ENCODE data around the gene BEND7.
"Not testable (repeated sequence)": the region's sequence is repeated elsewhere in the genome, so short reads cannot be mapped to it uniquely, and the experiment has no call there.

BEND7 gene

GRCh38 chr10:13473986-13474385 lies 54.8 kb downstream of the BEND7 start:
- DNase-seq: no peak

DNA sequence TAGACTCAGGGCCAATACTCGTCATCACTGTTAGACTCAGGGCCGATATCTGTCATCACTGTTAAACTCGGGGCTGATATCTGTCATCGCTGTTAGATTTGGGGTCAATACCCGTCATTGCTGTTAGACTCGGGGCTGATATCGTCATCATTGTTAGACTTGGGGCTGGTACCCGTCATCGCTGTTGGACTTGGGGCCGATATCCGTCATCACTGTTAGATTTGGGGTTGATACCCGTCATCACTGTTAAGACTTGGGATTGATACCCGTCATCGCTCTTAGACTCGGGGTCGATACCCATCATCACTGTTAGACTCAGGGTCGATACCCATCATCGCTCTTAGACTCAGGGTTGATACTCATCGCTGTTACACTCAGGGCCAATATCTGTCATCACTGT lies 56.5 kb downstream of the BEND7 start:
- DNase-seq: no peak

DNA sequence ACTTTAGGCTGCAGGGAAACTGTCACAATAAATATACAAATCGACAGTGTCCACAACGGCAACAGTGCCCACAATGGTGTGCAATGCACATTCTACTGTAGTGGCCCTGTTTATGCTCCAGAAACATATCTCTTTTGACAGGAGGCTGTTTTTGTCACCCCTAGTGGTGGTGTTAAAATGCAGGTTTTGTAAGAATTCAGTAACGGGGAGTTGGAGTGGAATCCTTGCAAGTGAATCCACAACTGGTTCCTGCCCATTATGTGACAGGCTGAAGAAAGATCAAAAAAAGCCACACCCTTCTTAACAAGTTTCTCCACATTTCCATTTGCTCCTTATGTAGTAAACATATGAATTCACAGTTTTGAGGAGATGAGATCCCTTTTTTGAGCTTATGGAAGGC lies 58.5 kb downstream of the BEND7 start:
- no peak for DNase-seq

DNA sequence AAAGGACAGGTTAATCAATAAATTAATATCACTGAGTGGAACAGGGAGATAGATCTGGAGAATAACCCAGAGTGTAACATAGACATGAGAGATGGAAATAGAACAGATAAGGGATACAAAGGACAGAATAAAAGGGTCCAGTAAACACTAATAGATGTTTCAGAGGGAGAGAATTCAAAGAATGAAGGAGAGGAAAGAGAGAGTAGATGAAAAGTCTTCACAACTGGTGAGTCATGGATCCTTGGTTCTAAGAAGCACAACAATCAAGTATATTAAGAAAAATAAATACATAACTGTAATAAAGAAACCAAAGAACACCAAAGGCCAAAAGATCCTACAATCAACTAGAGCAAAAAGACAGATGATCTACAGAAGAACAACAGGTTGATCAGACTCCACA lies 66.3 kb downstream of the BEND7 start:
- DNase-seq: no peak

DNA sequence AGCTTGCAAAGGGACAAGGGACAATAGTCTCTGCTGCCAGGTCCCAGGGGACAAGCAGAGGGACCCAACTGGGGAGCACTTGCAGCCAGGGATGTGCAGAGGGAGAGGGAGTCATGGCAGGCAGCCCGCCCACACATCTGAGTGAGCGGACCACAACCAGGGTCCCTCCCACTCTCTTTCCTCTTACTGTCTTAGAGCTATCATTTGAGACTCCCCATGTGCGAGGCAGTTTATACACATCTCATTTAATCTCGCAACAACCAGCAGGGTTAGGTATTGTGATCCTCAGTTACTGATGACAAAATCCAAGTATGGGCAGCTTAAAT lies 70.2 kb downstream of the BEND7 start:
- no peak for DNase-seq

GRCh38 chr10:13457958-13458686 lies 70.7 kb downstream of the BEND7 start:
- peak; percentile 4 for DNase-seq

DNA sequence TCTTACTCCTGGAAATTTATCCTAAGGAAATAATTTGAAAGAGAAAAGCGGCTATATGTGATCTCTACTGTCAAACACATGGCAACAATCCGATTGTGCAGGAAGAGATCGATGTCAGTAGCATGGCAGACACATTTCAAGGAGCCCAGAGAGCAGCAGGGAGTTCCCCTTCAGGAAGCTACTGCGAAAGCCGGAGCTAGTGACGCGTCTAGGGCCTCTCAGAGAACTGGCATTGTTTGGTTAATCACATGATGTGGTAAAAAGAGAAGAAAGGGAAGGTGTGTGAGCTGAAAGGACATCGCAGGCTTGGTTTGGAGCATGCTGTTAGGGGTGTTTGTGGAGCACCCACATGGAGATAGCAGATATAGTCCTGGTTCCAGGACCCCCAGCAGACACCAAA lies 74.9 kb downstream of the BEND7 start:
- no peak for DNase-seq

DNA sequence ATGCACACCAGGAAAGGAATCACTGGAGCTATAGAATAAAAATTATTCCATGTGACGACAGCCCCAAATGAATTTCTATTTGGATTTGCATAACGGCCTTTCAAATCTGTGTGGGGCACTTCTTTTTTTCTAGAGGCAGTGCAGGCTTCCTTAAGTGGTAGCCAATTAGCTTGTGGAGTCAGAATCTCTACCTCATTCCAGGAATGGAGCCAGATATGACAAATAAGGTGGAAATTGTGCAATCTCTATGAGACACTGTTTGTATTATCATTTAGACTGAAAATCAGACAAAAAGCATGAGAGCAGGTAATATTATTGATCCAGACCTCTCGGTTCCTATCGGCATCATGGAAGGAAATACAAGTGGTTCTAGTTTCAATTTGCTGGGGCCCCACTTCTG lies 78.7 kb downstream of the BEND7 start:
- DNase-seq: no peak

DNA sequence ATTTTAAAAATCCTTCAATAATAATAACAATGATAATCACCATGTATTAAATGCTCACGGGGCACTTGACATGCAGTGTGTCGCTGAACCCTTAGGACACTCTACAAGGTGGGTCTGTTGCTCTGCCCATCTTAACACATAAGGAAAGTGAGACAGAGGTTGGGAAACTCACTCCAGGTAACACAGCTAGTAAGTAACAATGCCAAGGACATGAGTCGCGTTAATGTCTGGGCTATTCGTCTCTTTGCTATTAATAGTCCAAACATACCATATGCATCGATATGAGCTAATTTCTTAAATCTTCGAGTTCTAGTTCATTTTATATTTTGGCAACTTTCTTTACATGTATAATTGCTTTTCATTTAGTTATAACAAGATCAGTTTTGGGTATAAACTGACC lies 79.5 kb downstream of the BEND7 start:
- no peak for DNase-seq

- DNase-seq: no peak
Measured at GRCh38 chr10:13448216-13448615, 80.6 kb downstream of the BEND7 start.

- DNase-seq: no peak
Measured at GRCh38 chr10:13445656-13446400, 83.0 kb downstream of the BEND7 start.

DNA sequence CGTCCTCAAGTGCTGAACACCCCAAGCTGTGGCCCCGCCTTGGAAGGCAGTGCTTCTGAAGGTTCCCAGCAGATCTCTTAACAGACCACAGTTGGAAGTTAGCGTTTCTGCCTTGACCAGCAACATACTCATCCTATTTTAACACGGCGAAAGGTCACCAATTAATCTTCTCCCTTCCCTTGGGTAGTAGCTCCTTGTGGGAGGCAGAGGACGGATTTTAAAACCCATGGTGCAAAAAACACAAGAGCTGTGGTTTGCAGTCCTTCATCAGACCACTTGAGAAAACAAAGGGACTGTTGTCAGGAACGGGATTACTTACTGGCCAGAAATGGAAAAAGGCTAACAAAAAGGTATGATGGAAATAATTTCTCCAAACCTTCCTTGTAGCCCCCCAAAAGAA lies 87.3 kb downstream of the BEND7 start:
- DNase-seq: no peak

GRCh38 chr10:13440185-13441061 lies 88.4 kb downstream of the BEND7 start:
- peak; percentile 51 for DNase-seq

GRCh38 chr10:13439313-13440184 lies 89.3 kb downstream of the BEND7 start:
- peak; percentile 4 for DNase-seq

DNA sequence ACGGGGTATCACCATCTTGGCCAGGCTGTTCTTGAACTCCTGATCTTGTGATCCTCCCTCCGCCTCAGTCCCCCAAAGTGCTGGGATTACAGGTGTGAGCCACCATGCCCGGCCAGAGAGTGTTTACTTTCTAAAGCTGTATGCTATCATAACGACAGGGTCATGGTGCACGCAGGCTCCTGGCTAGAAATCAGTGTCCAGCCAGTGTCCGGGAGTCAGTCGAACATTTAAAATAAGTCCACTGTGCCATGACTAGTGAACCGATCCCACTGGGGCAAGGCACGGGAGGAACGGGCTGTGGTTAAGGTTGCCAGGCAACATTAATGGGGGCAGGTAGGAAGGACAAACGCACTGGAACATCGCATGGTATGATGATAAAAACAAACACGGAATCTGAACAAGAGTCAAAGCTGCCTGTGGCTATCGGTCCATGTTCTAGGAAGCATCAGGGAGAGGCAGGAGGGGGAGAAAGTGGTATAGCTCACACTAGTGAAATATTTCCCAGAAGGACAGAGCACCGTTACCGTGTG lies 91.7 kb downstream of the BEND7 start:
- DNase-seq: no peak

- not testable (repeated sequence) for DNase-seq
Measured at GRCh38 chr10:13427943-13428342, 100.9 kb downstream of the BEND7 start.

DNA sequence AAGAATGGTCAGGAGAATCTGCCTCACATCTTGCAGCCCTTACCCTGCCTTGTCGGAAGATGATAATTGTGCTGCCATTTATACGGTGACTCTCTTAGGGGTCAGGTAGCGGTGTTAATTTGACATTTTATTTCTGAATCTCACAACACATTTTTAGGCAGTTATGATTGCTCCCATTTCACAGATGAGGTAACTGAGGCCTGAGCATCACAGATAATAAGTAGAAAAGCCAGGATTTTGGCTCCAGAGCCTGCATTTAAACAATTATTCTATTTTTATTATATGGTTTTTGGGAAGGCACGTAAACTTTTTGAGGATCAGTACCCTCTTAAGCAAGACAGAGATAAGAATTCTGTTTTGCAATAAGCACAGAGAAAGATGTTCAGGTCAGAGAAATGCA lies 103.4 kb downstream of the BEND7 start:
- DNase-seq: no peak

- no peak for DNase-seq
Measured at GRCh38 chr10:13422800-13423199, 106.0 kb downstream of the BEND7 start.

GRCh38 chr10:13421382-13421917 lies 107.4 kb downstream of the BEND7 start:
- no peak for DNase-seq

DNA sequence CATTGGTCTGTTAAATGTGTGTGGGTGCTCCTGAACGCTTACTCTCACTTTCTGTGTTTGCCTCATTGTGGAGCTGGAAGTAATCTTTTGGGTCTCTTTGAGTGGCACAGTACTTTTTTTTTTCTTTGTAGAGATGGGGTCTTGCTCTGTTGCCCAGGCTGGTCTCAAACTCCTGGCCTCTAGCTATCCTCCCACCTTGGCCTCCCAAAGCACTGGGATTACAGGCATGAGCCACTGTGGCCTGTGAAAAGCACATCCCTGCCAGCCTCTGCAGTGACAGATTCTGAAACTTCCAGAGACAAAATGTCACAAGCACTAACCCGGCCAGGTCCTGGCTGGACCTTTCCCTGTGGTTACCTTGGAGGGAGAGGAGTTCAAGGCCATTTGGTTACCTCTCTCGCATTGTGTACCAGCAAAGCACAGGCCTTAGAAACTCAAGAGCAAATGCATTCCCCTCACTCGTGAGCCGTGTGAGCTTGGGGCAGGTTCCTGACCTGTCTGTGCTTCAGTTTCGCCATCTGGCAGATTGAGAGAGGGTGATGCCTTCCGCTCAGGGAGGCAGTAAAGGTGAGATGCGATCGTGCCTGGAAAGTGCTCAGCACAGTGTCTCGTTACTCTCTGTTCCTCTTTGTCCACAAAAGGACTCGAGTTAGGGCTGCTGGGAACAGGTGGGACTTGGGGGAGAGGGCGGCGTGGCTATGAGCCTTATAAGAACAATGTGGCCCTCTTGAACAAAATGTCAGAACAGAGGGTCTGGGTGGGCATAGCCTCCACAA lies 108.1 kb downstream of the BEND7 start:
- DNase-seq: no peak

DNA sequence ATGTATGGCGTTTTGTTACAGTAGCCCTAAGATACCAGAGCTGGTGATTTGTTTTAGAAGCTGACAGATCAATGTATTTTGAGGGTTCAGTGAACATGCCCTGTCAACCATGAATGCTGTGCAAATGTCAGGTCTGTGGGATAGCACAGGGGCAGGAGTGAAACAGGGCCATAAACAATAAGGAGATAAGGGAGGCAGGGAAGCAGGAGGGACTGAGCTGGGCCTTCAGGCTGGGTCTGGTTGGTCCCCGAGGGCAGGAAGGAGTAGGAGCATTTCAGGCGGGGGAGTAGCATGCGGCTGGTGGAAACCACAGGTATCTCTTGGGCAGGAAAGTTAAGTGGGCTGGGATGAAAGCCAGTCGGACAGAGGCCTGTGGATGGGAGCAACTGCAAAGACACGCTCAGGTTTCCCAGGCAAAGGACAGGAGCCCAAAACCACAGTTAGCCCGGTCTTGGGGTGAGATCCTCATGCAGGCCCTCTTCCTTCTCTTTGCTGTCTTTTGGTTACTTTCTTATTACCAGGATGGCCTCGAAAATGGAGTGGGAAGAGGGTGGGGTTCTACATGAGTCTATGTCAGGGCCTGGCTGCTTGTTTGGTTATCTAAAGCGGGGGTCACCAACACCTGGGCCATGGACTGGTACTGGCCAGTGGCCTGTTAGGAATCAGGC lies 111.2 kb downstream of the BEND7 start:
- no peak for DNase-seq

Measured in NCI-H69 (cell line).